ENCODE data around the gene KCNIP3. TPM values are rescaled to one million over a fixed set of nuclear protein-coding genes. Genes with fewer than 3 reads are reported as not detected.
A peak's percentile ranks its signal among the peaks of the same experiment; 100 is the strongest.

The KCNIP3 gene
- total RNA-seq (1 to 10 TPM; 2.1 to 8.0 (median 3.9) TPM), polyA plus RNA-seq (1 to 10 TPM; 3.6 to 6.8 TPM)
- long read RNA-seq, donor 1, partial matches to known transcripts, result 1 of 4 reads
- long read RNA-seq, donor 1, other reads (novel, unspliced or antisense), result 2 of 4 reads
- long read RNA-seq, donor 2, transcript KCNIP3-205 (8 exons, 985 nt), result major isoform, 5 of 14 reads
- long read RNA-seq, donor 2, partial matches to known transcripts, result 1 of 14 reads
- long read RNA-seq, donor 2, other reads (novel, unspliced or antisense), result 8 of 14 reads
- long read RNA-seq, donor 3, partial matches to known transcripts, result 1 of 6 reads
- long read RNA-seq, donor 3, other reads (novel, unspliced or antisense), result 5 of 6 reads

- H3K27me3 ChIP-seq, result peaks cover 0 to 44% (median 23%) of the 10 kb centered on the region in 7 donors
- H3K9me3 ChIP-seq, result peaks cover 0 to 5% (median 0%) of the 10 kb centered on the region in 11 donors
- WGBS, 2 donors, result 3 to 4% methylated on average over 13 of the region's 13 CpGs
- no peaks in the 10 kb centered on the region for H3K36me3 ChIP-seq
- H3K27ac ChIP-seq, result no peak within 1 kb of the TSS
- TF ChIP-seq, protein P1, sequence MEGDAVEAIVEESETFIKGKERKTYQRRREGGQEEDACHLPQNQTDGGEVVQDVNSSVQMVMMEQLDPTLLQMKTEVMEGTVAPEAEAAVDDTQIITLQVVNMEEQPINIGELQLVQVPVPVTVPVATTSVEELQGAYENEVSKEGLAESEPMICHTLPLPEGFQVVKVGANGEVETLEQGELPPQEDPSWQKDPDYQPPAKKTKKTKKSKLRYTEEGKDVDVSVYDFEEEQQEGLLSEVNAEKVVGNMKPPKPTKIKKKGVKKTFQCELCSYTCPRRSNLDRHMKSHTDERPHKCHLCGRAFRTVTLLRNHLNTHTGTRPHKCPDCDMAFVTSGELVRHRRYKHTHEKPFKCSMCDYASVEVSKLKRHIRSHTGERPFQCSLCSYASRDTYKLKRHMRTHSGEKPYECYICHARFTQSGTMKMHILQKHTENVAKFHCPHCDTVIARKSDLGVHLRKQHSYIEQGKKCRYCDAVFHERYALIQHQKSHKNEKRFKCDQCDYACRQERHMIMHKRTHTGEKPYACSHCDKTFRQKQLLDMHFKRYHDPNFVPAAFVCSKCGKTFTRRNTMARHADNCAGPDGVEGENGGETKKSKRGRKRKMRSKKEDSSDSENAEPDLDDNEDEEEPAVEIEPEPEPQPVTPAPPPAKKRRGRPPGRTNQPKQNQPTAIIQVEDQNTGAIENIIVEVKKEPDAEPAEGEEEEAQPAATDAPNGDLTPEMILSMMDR (IDR thresholded peaks at IDR 0.05), result no peak
- no peaks in the 10 kb centered on the region for H3K4me1 ChIP-seq
- intact Hi-C loops (cut with DNase I), result no loop called here
- H3K4me3 ChIP-seq, result peak within 1 kb of the TSS in 2 of 10 donors; percentile 11 to 27
- ATAC-seq, result peak in 1 of 8 donors; percentile 17
- no peak for DNase-seq
These were observed at the start of gene KCNIP3 for GRCh38 chr2:95296880-95297487. Gene KCNIP3 (plus strand): TSS chr2:95297347. CDS start chr2:95297439, 92 bp downstream.

- DNase-seq, result no peak
- no peak for ATAC-seq
- no peak overlapping the region for H3K27ac ChIP-seq
- intact Hi-C loops (cut with DNase I), result no loop called here
- 75 to 85% methylated on average over 2 of the region's 2 CpGs for WGBS, 2 donors
- H3K27me3 ChIP-seq, result no peaks in the 10 kb centered on the region
- no peak overlapping the region for H3K4me3 ChIP-seq
- H3K36me3 ChIP-seq, result no peaks in the 10 kb centered on the region
- no peaks in the 10 kb centered on the region for H3K4me1 ChIP-seq
- H3K9me3 ChIP-seq, result peaks cover 0 to 42% (median 0%) of the 10 kb centered on the region in 11 donors
- TF ChIP-seq, protein P1 (IDR thresholded peaks at IDR 0.05), result no peak
These were observed 38.9 kb upstream of the KCNIP3 start for GRCh38 chr2:95258271-95258670.

GRCh38 chr2:95260028-95261023, 36.8 kb upstream of the KCNIP3 start:
- Histone ChIP-seq H3K36me3 (no peaks in the 10 kb centered on the region), H3K4me1 (no peaks in the 10 kb centered on the region), H3K27ac (no peak overlapping the region), H3K27me3 (no peaks in the 10 kb centered on the region), H3K4me3 (no peak overlapping the region), H3K9me3 (peaks cover 0 to 28% (median 0%) of the 10 kb centered on the region in 11 donors)
- 85% methylated on average over 8 of the region's 8 CpGs for WGBS, 2 donors
- no peak for ATAC-seq
- no peak for DNase-seq
- intact Hi-C loops (cut with DNase I), result no loop called here
- TF ChIP-seq, protein P1 (IDR thresholded peaks at IDR 0.05), result no peak

- Histone ChIP-seq H3K4me1 (no peaks in the 10 kb centered on the region), H3K4me3 (no peak overlapping the region), H3K36me3 (no peaks in the 10 kb centered on the region), H3K27ac (no peak overlapping the region), H3K9me3 (peaks cover 0 to 20% (median 0%) of the 10 kb centered on the region in 11 donors), H3K27me3 (no peaks in the 10 kb centered on the region)
- ATAC-seq, result no peak
- no peak for DNase-seq
- 71 to 72% methylated on average over 6 of the region's 6 CpGs for WGBS, 2 donors
- TF ChIP-seq, protein P1 (IDR thresholded peaks at IDR 0.05), result no peak
- intact Hi-C loops (cut with DNase I), result no loop called here
These were observed 35.5 kb upstream of the KCNIP3 start for GRCh38 chr2:95261602-95262001.
